Fibroblast of upper back skin (primary cell): Measurements from ENCODE around the gene MPO.
A peak's percentile ranks its signal among the peaks of the same experiment; 100 is the strongest.

Experiments used
- DNase-seq: peaks from one replicate; pipeline ENCODE4 v3.0.0-alpha.2; 2013

The MPO gene

GRCh38 chr17:58278661-58279015 lies 2.1 kb downstream of the MPO start:
- DNase-seq: no peak

- no peak for DNase-seq
These were observed 2.7 kb downstream of the MPO start for GRCh38 chr17:58277802-58278595.

- peak; percentile 11 for DNase-seq
These were observed 3.5 kb downstream of the MPO start for GRCh38 chr17:58277107-58277801.

- no peak for DNase-seq
These were observed 4.3 kb downstream of the MPO start for GRCh38 chr17:58276423-58276822.

- DNase-seq: no peak
These were observed 5.3 kb downstream of the MPO start for GRCh38 chr17:58275417-58275816.

- DNase-seq: no peak
These were observed 7.2 kb downstream of the MPO start for GRCh38 chr17:58273453-58274104.

GRCh38 chr17:58272367-58273280 lies 8.1 kb downstream of the MPO start:
- DNase-seq: no peak

GRCh38 chr17:58271216-58271931 lies 9.4 kb downstream of the MPO start:
- no peak for DNase-seq

GRCh38 chr17:58270476-58271215 lies 10.1 kb downstream of the MPO start:
- DNase-seq: no peak

GRCh38 chr17:58269557-58270291 lies 11.0 kb downstream of the MPO start:
- DNase-seq: no peak

GRCh38 chr17:58268774-58269556 lies 11.8 kb downstream of the MPO start:
- DNase-seq: no peak

GRCh38 chr17:58268326-58268725 lies 12.4 kb downstream of the MPO start:
- no peak for DNase-seq

- DNase-seq: no peak
These were observed 13.1 kb downstream of the MPO start for GRCh38 chr17:58267347-58268324.

- no peak for DNase-seq
These were observed 14.5 kb downstream of the MPO start for GRCh38 chr17:58265902-58266875.

- DNase-seq: no peak
These were observed 15.5 kb downstream of the MPO start for GRCh38 chr17:58265271-58265670.

GRCh38 chr17:58264407-58265103 lies 16.2 kb downstream of the MPO start:
- DNase-seq: no peak

GRCh38 chr17:58263773-58264172 lies 17.0 kb downstream of the MPO start:
- DNase-seq: no peak
